NCI-H1092 (cell line): Measurements from ENCODE around the gene CPZ.
"Not testable (repeated sequence)": the region's sequence is repeated elsewhere in the genome, so short reads cannot be mapped to it uniquely, and the experiment has no call there.

Experiments
- DNase-seq: peaks from one replicate; lab custom pipeline; 2025; lab: John Stamatoyannopoulos, UW

The CPZ gene

DNA sequence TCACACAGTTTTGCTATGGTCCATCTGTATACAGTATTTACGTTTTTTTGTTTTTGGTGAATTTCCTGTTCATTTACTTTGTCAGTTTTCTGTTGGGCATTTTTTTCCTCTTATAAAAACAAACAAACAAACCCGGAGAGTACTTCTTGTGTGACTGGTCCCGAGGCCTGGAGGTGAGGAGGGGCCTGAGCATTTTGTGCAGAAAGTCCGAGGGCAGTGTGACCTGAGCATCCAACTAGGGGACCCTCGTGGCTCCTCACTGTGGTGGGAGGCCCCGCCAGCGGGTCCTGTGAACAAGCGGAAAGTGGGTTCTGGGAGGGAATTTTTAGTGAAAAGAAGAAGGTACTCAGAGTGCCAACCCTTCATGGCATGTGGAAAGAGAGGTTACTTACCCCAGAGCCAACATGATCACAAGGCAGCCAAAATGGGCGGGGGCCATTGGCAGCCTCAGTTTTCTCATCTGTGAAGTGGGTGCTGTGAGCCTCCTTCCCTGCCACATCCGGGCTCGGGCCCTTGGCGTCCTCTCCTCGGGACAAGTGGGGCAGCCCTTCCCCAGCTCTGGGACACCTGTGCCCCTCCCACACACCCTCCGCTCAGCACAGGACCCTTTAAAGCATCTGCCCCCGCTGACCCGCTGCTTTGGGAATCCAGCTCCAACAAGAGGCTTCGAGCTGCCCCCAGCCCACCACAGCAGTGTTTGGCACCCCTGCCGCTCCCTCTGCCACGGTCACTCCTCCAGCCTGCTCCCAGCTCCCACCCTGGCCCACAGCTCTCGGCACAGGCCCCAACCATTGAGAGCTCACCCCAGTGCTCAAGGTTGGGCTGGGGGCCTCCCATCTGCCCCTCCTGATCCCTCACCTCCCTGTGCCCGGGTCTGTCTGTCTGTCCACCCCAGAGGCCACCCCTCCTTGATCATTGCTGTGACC, 35.2 kb upstream of the CPZ start:
- no peak for DNase-seq

DNA sequence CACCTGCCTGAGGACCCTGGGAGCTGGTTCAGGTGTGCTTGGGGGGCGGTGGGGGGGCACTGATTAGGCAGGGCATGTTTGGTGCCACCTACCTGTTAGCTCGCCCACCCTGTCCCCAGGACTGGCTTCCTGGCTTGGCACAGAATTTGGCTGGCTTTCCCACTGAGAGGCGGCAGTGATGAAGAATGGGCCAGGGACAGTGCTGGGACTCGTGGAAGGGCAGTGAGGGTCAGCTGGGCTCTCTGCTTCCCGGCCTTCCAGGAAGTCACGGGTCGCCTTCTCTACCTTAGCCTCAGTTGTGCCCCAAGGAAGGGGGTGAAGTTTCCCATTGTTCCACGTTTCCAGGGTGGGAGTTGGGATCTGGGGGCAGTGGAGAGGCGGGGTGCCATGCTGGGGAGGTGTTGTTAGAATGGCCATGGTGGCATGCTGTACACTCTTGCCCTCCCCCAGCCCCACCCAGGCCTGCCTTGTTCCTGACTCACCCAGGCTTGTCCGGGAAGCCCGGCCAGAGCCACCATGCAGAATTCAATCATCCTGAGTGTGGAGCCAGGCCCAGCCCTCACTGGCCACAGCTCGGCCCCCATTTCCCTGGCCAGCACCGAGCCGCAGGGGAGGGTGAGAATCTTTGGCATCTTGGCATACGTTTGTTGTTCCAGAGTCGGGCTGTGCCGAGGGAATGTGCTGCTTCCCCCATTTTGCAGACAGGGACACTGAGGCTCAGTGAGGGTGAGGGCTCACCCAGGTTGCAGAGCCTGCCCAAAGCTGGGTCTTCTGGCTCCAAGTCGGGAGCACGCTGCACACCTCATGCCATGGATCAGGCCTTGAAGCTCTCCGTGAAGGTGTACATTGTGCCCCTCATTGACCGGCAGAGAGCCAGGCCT, 34.2 kb upstream of the CPZ start:
- DNase-seq = no peak

DNA sequence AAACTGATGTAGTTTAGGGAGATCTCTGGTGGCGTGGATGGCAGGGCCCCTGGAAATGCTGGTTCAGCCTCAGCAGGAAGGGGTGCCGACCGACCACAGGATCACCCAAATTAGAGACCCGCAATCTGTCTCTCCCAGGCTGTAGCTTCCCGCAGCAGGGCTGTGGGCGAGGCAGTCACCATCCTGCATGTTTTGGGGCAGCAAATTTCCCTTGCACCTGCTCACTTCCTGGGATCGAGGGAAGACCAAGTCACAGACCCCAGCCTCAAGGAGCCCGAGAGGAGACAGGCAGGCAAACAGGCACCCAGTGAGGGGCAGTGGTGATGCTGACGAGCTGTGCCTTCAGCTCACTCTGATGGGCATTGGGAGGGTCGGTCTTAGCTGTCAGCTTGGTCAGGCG, 33.6 kb upstream of the CPZ start:
- no peak for DNase-seq

DNA sequence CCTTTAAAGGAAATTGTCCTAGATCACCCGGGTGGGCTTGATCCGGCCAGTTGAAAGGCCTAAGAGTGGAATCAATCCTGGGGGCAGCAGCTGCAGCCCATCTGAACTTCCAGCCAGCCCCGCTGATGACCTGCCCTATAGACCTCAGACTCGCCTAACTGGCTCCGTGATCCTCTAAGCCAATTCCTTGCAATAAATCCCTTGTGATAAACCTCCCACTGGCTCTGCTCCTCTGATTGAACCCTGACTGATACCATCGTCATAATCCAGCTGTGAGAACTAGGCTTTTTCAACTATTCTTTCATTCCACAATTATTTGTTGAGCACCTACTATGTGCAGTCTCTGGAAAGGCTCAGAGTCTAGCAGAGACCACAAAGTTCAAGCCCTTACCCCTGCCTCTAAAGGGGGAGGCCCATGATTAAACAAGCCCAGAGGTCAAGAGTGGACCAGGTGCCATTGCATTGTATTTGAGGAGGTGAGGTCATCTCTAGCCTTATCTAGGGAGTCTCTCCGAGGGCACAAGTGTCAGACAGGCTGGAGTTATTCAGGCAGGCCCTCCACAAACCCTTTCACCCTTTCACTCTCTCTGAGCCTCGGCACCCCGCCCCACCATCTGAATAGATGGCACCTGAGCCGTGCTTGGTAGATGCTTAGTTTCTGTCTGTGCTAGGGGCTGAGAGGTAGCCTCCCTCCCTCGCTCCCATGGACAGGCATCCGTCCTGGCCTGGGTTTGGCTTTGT, 32.9 kb upstream of the CPZ start:
- no peak for DNase-seq

DNA sequence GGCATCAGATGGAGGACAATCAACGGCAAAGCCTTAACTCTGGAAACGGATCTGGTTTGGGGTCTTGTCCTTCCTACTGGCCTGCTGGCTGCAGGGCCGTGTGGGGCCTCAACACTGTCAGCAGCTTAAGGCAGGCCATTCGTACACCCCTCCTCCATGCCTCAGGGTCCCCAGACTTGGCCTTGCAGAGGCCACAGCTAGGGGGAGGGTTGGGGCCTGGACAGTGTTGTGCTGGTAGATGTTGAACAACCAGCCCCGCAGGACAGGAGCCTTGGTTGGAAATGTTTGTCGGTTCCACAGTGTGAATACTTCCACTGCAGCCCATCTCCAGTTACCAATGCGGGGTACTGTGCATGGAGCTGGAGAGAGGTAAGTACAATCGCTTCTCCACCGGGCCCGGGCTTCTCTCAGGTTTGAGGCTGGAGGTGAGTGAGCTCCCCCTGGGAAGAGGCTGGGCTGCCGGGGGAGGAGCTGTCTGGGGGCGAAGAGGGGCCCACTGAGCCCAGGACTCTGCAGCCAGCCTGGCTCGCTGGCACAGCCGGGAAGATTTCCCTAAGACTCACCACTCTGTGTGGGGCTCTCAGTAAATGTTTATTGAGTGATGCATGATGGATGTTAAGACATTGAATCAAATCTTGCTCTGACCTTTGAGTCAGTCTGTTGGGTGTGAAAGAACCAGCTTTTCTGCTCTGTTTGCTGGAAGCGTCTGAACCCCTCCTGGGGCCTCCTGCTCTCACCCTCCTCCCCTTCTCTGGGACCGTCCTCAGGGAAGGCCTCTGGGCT, 32.1 kb upstream of the CPZ start:
- no peak for DNase-seq

DNA sequence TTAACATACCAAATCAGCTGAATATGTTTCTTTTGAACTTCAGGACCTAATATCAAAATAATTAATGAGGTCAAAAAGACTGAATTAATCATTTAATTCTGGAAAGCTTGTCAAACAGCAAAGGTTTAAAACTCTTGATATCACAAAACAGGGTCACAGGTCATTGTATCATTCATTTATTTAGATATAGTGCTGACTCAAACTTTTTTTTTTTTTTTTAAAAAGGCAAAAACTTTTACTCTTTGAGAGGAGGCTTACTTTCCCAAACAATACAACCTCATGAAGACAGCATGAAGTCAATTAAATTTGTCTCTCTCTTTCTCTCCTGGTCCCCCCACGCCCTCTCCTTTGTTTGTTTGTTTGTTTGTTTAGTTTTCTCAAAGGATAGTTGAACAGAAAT, 28.0 kb upstream of the CPZ start:
- no peak for DNase-seq

DNA sequence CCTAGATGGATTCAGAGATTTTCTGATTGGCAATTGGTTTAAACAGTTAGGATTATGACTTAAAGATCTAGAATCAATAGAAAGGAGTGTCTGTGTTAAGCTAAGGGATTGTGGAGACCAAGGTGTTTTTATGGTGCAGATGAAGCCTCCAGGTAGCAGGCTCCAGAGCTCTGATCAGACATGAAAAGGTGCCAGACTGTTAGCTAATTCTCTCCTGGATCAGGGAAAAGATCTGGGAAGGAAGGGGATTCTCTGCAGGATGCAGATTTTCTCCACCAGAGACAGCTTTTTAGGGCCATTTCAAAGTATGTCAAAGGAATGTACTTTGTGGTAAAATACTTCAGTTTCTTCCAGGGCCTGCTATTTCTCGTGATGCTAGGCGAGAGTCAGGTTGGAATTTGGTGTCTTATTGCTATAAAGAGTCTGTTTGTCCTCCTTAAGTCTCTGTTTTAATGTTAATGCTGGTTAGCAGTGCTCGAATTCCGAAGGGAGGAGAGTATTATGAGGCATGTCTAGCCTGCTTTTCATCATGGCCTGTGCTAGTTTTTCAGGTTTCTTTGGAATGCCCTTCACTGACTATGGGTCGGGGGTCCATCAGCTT, 24.4 kb upstream of the CPZ start:
- DNase-seq = no peak

DNA sequence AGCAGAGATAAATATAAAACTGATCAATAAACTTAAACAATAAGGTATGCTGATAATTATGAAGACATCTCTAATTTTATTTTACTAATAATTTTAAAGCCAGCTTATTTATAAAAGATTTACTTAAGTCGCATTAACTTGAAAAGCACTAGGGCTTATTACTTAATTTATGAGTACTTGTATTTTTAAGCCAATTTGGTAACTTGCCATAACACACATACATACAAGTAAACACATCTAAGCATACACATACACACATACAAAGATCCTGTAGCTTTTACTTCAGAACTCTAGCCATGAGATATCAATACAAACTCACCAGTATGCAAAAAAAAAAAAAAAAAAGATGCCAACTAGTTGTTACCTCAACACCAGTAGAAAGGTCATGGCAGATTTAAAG, 22.4 kb upstream of the CPZ start:
- DNase-seq = no peak

DNA sequence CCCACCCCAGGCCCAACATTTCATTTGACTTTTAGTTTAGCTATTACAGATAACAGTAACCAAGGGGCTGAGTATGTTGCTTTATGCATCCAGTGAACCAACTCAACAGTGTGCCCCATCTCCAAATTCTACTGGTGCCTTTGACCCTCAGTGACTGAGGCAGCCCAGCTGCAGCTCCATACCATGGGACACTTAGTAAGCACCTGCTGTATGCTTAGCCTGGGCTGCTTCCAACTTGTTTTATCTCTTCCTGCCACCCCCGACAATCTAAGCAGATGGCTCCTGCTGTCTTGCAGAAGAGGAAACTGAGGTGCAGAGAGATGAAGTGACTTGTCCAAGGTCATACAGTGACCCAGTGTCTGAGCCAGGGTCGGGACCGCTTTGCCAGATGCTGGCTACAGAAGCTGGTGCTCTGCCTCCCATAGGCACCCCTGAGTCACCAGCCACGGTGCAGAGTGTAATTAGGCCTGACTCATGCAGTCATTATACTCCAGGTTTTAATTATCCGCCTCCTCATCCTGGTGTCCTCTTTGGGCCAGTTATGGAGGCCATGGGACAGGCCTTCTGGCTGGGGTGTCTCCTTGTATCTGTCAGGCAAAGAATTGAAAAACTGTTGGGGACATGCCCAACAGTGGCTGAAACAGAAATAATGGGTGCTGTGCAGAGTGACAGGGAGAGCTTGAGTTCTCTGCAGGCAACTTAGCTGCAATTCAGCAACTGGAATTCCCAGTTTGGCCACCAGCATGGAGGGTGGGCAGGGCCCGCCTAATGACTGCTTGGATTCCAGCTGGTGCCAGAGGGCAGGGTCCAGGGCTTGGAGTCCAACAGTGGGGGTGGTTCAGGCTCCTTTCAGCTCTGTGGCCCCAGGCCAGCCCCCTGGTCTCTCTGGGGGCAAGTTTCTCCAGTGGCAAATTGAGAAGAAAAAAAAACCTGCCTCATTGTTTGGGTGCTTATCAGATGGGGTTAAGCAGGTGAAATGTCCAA, 20.6 kb upstream of the CPZ start:
- DNase-seq = no peak

DNA sequence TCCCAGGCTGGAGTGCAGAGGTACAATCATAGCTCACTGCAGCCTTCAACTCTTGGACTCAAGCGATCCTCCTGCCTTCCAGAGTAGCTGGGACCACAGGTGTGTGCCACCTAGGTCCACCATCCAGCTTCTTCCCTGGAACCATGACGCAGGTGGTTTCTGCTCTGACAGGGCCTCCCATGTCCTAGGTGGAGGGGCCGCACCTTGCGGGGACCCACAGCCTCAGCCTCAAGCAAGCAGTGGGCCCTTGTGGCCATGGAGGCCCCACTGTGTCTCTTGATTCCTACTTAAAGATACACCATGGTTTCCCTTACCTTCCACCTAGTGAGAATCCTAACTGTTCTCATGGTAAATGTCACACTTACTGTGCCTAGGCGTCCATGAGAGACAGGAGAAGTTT, 19.3 kb upstream of the CPZ start:
- DNase-seq = no peak

DNA sequence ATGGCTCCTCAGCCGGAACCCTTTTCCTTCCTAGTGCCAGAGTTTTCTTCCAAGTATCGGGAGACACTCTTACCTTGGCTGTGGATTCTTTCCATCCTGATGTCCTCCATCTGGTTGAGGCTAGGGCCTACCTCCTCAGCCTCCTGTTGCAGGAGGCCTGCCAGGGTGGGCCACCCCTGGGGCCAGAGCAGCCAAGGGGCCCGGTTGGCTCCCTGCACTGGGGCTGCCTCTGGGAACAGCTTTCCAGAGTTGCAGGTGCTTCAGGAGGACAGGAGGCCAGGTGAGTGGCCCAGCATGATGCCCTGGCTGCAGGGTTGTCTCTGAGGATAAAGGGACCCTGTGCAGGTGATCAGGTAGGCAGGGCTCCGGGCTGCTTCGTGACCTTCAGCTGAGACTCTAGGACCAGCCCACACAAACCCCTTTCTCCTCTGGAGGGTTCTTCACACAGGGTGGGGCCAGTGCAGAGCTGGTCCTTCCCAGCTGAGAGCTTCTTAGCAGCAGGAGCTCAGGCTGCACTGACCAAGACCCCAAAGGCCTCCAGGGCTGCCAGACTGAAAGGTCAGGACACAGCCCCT, 17.7 kb upstream of the CPZ start:
- no peak for DNase-seq

DNA sequence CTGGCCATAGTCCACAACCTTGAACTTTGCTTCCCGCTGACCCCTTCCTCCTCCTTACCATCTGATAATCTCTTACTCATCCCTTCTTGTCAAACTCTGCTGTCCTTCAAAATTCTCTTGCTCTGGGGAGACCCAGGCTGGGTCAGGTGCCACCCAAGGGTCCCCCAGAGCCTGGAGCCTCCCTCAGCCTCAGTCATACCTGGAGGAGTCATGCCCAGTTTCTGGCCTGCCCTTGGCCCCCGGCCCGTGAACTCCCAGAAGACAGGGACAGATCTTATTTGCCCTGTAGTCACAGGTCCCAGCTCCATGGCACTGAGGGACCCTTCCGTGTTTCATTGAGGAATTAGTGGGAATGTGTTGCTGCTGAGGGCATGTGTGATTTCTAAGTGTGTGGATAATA, 17.1 kb upstream of the CPZ start:
- no peak for DNase-seq

DNA sequence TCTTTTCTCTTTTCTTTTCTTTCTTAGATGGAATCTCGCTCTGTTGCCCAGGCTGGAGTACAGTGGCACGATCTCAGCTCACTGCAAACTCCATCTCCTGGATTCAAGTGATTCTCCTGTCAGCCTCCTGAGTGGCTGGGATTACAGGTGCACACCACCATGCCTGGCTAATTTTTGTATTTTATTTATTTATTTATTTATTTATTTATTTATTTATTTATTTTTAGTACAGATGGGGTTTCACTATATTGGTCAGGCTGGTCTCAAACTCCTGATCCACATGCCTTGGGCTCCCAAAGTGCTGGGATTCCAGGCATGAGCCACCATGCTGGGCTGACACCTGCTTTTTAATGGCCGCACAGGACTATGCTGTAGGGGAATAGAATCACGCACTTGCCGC, 16.0 kb upstream of the CPZ start:
- not testable (repeated sequence) for DNase-seq

DNA sequence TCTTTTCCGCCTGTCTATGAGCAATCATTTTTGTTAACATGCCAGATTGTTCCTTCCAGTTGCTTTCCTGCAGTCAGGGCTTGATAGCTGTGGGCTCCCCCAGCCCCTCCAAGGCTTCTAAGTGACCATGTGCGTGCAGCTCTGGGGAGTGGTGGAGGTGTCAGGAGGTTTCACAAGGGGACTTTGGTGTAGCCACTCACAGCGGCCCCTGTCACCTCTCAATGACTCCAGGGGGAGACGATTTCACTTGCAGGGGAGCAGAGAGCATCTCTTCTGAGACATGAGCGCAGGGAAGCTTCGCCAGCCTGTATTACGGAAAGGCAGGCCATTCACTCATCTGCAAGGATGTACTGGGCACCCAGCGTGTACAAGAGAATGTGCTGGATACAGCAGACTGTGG, 15.5 kb upstream of the CPZ start:
- no peak for DNase-seq

DNA sequence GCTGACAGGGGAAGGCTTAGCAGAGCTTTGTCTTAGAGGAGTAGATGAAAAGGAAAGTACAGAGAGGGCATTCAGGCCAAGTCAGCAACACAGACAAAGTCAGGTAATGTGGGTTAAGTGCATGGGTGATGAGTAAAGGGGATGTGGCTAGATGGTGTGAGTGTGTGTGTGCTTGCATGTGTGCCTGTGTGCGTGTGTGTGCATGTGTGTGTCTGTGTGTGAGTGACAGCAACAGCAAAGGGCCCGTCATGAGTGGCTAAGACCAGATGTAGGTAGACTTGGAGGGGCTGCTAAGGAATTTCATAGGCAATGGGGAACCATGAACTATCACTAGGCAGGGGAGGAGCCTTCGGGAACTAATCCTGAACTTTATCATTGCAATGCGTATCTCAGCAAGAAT, 14.6 kb upstream of the CPZ start:
- no peak for DNase-seq

DNA sequence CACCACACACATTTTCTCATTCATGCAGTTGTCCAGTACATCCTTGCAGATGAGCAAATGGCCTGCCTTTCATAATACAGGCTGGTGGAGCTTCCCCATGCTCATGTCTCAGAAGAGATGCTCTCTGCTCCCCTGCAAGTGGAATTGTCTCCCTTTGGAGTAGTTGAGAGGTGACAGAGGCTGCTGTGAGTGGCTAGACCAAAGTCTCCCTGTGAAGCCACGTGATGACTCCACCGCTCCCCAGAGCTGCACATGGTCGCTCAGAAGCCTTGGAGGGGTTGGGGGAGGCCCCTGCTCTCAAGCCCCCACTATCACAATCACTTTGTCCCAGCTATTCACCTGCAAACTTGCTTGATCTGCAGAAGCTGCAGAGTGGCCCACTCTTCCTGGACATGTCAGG, 13.8 kb upstream of the CPZ start:
- no peak for DNase-seq

DNA sequence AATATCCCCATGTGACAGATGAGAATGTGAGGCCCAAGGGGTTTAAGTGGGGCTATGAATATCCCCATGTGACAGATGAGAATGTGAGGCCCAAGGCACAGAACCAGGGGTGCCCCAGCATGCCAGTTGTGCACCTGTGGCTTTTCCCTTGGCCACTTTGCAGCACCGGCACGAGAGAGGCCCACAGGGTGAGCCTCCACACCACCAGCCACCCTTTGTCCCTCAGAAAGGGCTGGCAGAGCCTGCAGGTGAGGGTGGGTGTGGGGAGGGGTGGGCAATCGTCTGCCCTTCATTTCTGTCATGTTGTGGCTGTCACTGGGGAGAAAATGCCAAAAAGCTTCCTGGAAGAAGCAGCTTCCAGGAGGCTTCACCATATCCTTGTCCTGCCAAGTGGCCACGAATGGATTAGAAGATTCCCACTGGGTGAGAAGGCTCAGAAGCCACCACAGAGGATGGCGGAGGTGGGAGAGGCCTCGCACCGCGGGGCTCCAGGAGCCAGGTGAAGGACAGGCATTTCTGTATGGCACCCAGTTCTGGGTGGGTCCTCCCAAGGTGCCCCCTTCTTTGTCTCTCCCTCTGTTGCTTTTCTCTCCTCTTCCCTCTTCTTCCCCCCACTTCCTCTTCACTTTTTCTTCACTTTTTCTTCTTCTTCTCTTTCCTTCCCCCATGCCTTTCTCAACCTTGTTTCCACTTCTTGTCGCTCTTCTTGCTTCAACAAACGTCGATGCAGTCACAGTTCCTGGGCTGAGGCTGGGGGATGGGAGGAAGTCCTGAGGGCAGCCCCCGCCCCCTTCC, 12.8 kb upstream of the CPZ start:
- DNase-seq = no peak

DNA sequence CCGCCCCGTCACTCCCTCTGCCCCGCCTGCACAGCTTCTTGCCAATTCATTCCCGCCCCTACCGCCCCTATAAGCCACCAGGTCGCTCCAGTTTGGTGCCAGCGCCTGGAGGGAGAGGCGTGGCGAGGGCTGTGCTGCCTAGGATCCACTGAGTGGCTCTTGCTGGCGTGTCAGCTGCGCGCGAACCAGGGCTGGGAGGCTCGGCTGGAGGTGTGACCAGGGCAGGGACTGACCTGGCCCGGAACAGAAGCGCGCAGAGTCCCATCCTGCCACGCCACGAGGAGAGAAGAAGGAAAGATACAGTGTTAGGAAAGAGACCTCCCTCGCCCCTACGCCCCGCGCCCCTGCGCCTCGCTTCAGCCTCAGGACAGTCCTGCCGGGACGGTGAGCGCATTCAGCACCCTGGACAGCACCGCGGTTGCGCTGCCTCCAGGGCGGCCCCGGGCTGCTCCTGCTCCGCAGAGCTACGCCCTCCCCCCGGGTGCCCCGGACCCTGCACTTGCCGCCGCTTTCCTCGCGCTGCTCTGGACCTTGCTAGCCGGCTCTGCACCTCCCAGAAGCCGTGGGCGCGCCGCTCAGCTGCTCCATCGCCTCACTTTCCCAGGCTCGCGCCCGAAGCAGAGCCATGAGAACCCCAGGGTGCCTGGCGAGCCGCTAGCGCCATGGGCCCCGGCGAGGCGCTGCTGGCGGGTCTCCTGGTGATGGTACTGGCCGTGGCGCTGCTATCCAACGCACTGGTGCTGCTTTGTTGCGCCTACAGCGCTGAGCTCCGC, 12.1 kb upstream of the CPZ start, which contains the start of gene GPR78:
TSS of gene GPR78 (plus strand) at position 72 of the 773 bp plus-strand sequence. CDS start at position 663, 591 bp downstream.
- DNase-seq = no peak
